Stomach (tissue), 4 donors: ENCODE data around the gene RABGAP1L.

Experiments used
- EP300 ChIP-seq: sonication (generic); formaldehyde crosslinking; IDR thresholded peaks from one replicate; pipeline ENCODE4 v1.6.1; 2017; ENCODE audit warnings: antibody characterized with exemption
- POLR2A ChIP-seq, 4 donors: fragments of 450-650 bp; IDR thresholded peaks; one replicate each; pipeline ENCODE4 v1.6.1; 2016; ENCODE audit warnings: antibody characterized with exemption in 4 of 4, control low read depth in 2 of 4, mild to moderate bottlenecking in 1 of 4, moderate library complexity in 1 of 4
- TF ChIP-seq, protein P1 (sequence below), 7 experiments: fragments of 450-650 bp in 4 of 7; fragments of 200-600 bp in 3 of 7; sonication (generic) in 3 of 7; IDR thresholded peaks; one replicate each; pipeline ENCODE4 v1.5.1; 2016 to 2019; ENCODE audit warnings: antibody characterized with exemption in 7 of 7, control low read depth in 2 of 7, mild to moderate bottlenecking in 1 of 7

GRCh38 chr1:174923820-174924219 lies 764.5 kb downstream of the RABGAP1L start:
- TF ChIP-seq POLR2A (IDR thresholded peaks at IDR 0.05) = no peak
- TF ChIP-seq EP300 = no peak
- TF ChIP-seq, protein P1, sequence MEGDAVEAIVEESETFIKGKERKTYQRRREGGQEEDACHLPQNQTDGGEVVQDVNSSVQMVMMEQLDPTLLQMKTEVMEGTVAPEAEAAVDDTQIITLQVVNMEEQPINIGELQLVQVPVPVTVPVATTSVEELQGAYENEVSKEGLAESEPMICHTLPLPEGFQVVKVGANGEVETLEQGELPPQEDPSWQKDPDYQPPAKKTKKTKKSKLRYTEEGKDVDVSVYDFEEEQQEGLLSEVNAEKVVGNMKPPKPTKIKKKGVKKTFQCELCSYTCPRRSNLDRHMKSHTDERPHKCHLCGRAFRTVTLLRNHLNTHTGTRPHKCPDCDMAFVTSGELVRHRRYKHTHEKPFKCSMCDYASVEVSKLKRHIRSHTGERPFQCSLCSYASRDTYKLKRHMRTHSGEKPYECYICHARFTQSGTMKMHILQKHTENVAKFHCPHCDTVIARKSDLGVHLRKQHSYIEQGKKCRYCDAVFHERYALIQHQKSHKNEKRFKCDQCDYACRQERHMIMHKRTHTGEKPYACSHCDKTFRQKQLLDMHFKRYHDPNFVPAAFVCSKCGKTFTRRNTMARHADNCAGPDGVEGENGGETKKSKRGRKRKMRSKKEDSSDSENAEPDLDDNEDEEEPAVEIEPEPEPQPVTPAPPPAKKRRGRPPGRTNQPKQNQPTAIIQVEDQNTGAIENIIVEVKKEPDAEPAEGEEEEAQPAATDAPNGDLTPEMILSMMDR (IDR thresholded peaks at IDR 0.05) = no peak
